ENCODE data around the gene ENTREP1.
"Not testable (repeated sequence)": the region's sequence is repeated elsewhere in the genome, so short reads cannot be mapped to it uniquely, and the experiment has no call there.

The ENTREP1 gene

GRCh38 chr9:69432623-69433022, 107.6 kb downstream of the ENTREP1 start:
- DNase-seq (ENCODE audit: insufficient read length, low spot score) (no peak), FAIRE-seq (no peak)
- TF ChIP-seq POLR2A (IDR thresholded peaks at IDR 0.05; ENCODE audit: low read depth, low read length) (no peak), SPI1 (IDR thresholded peaks at IDR 0.05; ENCODE audit: low read depth, low read length) (no peak), POU2F2 (IDR thresholded peaks at IDR 0.05; ENCODE audit: low read depth, low read length) (no peak), POLR2AphosphoS5 (IDR thresholded peaks at IDR 0.05; ENCODE audit: low read depth, low read length) (no peak), PAX5 (IDR thresholded peaks at IDR 0.05; ENCODE audit: insufficient read depth, low read length, severe bottlenecking) (no peak), TAF1 (IDR thresholded peaks at IDR 0.05; ENCODE audit: low read depth, low read length) (no peak)

GRCh38 chr9:69433392-69433791, 108.4 kb downstream of the ENTREP1 start:
- TF ChIP-seq POU2F2 (IDR thresholded peaks at IDR 0.05; ENCODE audit: low read depth, low read length) (no peak), POLR2AphosphoS5 (IDR thresholded peaks at IDR 0.05; ENCODE audit: low read depth, low read length) (no peak), TAF1 (IDR thresholded peaks at IDR 0.05; ENCODE audit: low read depth, low read length) (no peak), SPI1 (IDR thresholded peaks at IDR 0.05; ENCODE audit: low read depth, low read length) (no peak), POLR2A (IDR thresholded peaks at IDR 0.05; ENCODE audit: low read depth, low read length) (no peak)
- DNase-seq (ENCODE audit: insufficient read length, low spot score) (no peak), FAIRE-seq (no peak)

GRCh38 chr9:69433968-69434367, 109.0 kb downstream of the ENTREP1 start:
- no peak for DNase-seq (ENCODE audit: insufficient read length, low spot score)
- no peak for FAIRE-seq
- TF ChIP-seq POU2F2 (IDR thresholded peaks at IDR 0.05; ENCODE audit: low read depth, low read length): no peak
- no peak for TF ChIP-seq SPI1 (IDR thresholded peaks at IDR 0.05; ENCODE audit: low read depth, low read length)
- no peak for TF ChIP-seq TAF1 (IDR thresholded peaks at IDR 0.05; ENCODE audit: low read depth, low read length)
- no peak for TF ChIP-seq POLR2AphosphoS5 (IDR thresholded peaks at IDR 0.05; ENCODE audit: low read depth, low read length)
- TF ChIP-seq PAX5 (IDR thresholded peaks at IDR 0.05; ENCODE audit: insufficient read depth, low read length, severe bottlenecking): no peak
- no peak for TF ChIP-seq POLR2A (IDR thresholded peaks at IDR 0.05; ENCODE audit: low read depth, low read length)

GRCh38 chr9:69439654-69440053, 114.6 kb downstream of the ENTREP1 start:
- not testable (repeated sequence) for DNase-seq (ENCODE audit: insufficient read length, low spot score); FAIRE-seq

- not testable (repeated sequence) for DNase-seq (ENCODE audit: insufficient read length, low spot score); FAIRE-seq
These were observed 115.4 kb downstream of the ENTREP1 start for GRCh38 chr9:69440254-69440955.
